Stimulated activated naive CD4-positive, alpha-beta T cell treated with Interleukin-2 at 50 U/mL for 16 hours (primary cell): ENCODE results near the gene NSUN4.
"Not testable (repeated sequence)": the region's sequence is repeated elsewhere in the genome, so short reads cannot be mapped to it uniquely, and the experiment has no call there.

Source experiments
- DNase-seq: peaks from one replicate; lab custom pipeline; 2025; lab: John Stamatoyannopoulos, UW

The NSUN4 gene

GRCh38 chr1:46328182-46328581 lies 12.4 kb upstream of the NSUN4 start:
- DNase-seq = not testable (repeated sequence)

- DNase-seq = not testable (repeated sequence)
Observed at GRCh38 chr1:46329807-46330206, 10.8 kb upstream of the NSUN4 start.

- DNase-seq = not testable (repeated sequence)
Observed at GRCh38 chr1:46330381-46330780, 10.2 kb upstream of the NSUN4 start.

- DNase-seq = not testable (repeated sequence)
Observed at GRCh38 chr1:46331786-46332540, 8.6 kb upstream of the NSUN4 start.

- DNase-seq = no peak
Observed at GRCh38 chr1:46333300-46334029, 7.1 kb upstream of the NSUN4 start.

GRCh38 chr1:46334030-46334384 lies 6.6 kb upstream of the NSUN4 start:
- DNase-seq = no peak

GRCh38 chr1:46335081-46335480 lies 5.5 kb upstream of the NSUN4 start:
- no peak for DNase-seq

- DNase-seq = not testable (repeated sequence)
Observed at GRCh38 chr1:46337409-46337808, 3.2 kb upstream of the NSUN4 start.

- DNase-seq = no peak
Observed at GRCh38 chr1:46341222-46342083, 846 bp downstream of the NSUN4 start.

GRCh38 chr1:46342084-46342656 lies 1.6 kb downstream of the NSUN4 start:
- no peak for DNase-seq

GRCh38 chr1:46342677-46343350 lies 2.2 kb downstream of the NSUN4 start:
- DNase-seq = no peak

- DNase-seq = no peak
Observed at GRCh38 chr1:46343351-46343695, 2.7 kb downstream of the NSUN4 start.

- no peak for DNase-seq
Observed at GRCh38 chr1:46343705-46344104, 3.1 kb downstream of the NSUN4 start.

GRCh38 chr1:46344481-46344880 lies 3.9 kb downstream of the NSUN4 start:
- DNase-seq = no peak

GRCh38 chr1:46345281-46345680 lies 4.7 kb downstream of the NSUN4 start:
- no peak for DNase-seq

GRCh38 chr1:46352363-46352762 lies 11.8 kb downstream of the NSUN4 start:
- DNase-seq = no peak

GRCh38 chr1:46355920-46356319 lies 15.3 kb downstream of the NSUN4 start:
- not testable (repeated sequence) for DNase-seq

GRCh38 chr1:46362158-46362557 lies 21.6 kb downstream of the NSUN4 start:
- DNase-seq = no peak

GRCh38 chr1:46363121-46363520 lies 22.5 kb downstream of the NSUN4 start:
- no peak for DNase-seq

GRCh38 chr1:46364612-46365011 lies 24.0 kb downstream of the NSUN4 start:
- no peak for DNase-seq

GRCh38 chr1:46365796-46366195 lies 25.2 kb downstream of the NSUN4 start:
- DNase-seq = not testable (repeated sequence)

- no peak for DNase-seq
Observed at GRCh38 chr1:46367072-46367471, 26.5 kb downstream of the NSUN4 start.
